Posterior vena cava (tissue), 2 donors: ENCODE results near the gene NOL9. TPM values are rescaled to one million over a fixed set of nuclear protein-coding genes. Genes with fewer than 3 reads are reported as not detected.

Experiments
- DNase-seq: peaks from one replicate; pipeline ENCODE4 v3.0.0-alpha.2; 2020; ENCODE audit warnings: low spot score
- intact Hi-C, 2 donors: fragments of 100-400 bp; cut with DNase I; formaldehyde crosslinking; loops; one replicate each; pipeline versions ENCODE4 v1.14.1 to v1.14.2; 2022 to 2023
- total RNA-seq, 2 donors: library from RNA; stranded (reverse); fragmentation: NEBNext Ultra II Directional; extraction: Animal tissue kit (Norgen Biotek cat#: 25700); gene quantifications; one replicate each; pipeline ENCODE4 v1.2.1, GENCODE V29; 2021
- donor health status: DM: yes; HTN: yes; CAD: no.
- donor health status: DM: yes; HTN: yes; CAD: no.

Gene NOL9
- total RNA-seq, 2 donors from 2014 or later, result 21.2 to 23.9 TPM

- intact Hi-C loops, result no loop called here
- DNase-seq, result peak; percentile 81
Measured at GRCh38 chr1:6509220-6509918, 44.9 kb downstream of the NOL9 start.

GRCh38 chr1:6508816-6509189 lies 45.5 kb downstream of the NOL9 start:
- intact Hi-C loops, result no loop called here
- peak; percentile 59 for DNase-seq

- DNase-seq, result peak; percentile 53
- intact Hi-C loops, result no loop called here
Measured at GRCh38 chr1:6508154-6508815, 46.0 kb downstream of the NOL9 start.

- intact Hi-C loops, result no loop called here
- DNase-seq, result no peak
Measured at GRCh38 chr1:6507461-6507911, 46.8 kb downstream of the NOL9 start.

DNA sequence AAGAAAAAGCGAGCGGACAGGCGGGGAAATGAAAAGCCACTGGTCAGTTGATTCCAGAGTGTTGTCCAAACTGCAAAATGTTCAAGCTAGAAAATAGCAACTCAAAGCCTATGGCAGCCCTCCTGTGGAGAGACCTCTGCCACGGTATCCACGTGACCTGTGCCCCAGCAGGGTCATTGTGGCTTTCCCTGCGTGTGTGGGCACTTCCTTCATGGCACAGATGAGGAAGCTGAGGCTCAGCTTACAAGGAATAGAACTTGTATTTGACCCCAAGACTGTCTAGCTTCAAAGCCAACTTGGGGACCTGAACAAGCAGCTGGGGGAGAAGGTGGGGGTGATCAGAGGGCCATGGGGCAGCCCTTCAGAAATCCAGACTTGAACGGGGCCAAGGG lies 47.3 kb downstream of the NOL9 start:
- intact Hi-C loops, result no loop called here
- DNase-seq, result no peak

- no peak for DNase-seq
- intact Hi-C loops, result no loop called here
Measured at GRCh38 chr1:6506210-6507036, 47.9 kb downstream of the NOL9 start.

- DNase-seq, result no peak
- intact Hi-C loops, result no loop called here
Measured at GRCh38 chr1:6505367-6506209, 48.7 kb downstream of the NOL9 start.

DNA sequence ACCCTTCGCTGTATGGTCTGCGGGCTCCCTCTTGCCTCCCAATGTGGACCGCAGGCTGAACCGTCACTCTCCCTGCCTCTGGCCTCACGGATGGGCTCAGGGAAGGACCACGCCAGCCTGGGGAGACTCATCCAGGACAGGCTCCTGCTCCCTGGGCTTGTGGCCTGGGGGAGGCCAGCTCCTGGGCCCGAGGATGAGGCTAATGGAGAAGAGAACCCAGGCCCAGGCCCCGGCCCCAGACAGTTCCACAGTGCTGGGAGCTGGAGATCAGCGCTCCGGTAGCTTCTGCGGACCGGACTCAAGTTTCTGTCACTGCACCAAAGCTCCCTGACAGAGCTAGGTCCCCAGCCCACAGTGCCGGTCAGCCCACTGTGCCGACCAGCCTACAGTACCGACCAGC lies 49.4 kb downstream of the NOL9 start:
- intact Hi-C loops, result no loop called here
- DNase-seq, result no peak

GRCh38 chr1:6503884-6504602 lies 50.3 kb downstream of the NOL9 start:
- DNase-seq, result peak; percentile 78
- intact Hi-C loops, result no loop called here

GRCh38 chr1:6502000-6502891 lies 52.1 kb downstream of the NOL9 start:
- intact Hi-C loops, result no loop called here
- DNase-seq, result peak; percentile 91

DNA sequence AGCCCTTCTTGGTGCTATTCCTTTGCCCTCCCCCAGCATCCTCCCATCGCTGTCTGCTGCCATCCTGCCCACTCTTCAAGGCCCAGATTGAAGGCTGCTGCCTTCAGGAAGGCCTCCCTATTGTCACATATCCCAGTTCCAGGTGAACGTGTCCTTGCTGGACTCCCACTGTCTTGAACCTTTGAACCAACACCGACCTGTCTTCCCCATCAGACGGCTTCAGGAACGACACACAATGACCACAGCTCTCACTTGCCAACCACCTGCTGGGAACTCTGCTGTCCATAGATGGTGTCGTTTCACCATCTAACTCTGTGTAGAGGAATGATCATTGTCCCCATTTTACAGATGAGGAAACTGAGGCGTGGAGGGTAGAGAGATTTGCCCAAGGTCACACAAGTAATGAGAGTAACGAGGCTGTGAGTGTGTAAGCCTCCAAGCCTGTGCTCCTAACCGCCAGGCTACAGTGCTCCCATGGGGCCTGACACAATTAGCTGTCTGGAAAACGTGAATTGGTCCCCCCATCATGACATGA lies 53.0 kb downstream of the NOL9 start:
- no peak for DNase-seq
- intact Hi-C loops, result no loop called here

DNA sequence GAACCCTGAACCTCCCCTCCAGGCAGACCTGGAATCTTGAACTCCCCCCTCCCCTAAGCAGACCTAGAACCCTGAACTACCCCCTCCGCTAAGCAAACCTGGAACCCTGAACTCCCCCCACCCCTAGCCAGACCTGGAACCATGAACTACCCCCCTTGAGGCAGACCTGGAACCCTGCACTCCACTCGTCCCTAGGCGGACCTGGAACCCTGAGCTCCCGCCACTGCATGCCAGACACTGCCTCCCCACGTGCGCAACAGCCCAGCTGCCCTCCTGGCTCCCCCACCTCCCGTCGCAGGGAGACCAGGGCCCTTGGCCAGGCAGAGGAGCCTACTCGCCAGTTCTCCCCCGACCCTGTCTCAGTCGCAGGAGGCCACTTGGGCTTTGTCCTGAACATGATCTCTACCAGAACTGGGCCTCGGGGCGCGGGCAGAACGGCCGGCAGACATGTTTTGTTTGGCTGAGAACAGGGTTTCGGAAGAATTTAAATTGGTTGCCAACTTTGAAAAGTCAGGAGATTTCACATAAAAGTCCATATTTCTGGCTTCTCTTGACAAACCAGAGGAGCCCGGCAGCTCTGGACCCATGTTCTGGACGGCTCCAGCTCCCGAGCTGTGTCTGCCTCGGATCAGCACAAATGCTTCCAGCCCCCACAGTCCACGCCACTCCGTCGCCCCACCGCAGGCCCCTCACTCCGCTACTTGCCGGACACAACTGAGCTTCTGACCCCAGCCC lies 53.6 kb downstream of the NOL9 start:
- intact Hi-C loops, result no loop called here
- peak; percentile 86 for DNase-seq

DNA sequence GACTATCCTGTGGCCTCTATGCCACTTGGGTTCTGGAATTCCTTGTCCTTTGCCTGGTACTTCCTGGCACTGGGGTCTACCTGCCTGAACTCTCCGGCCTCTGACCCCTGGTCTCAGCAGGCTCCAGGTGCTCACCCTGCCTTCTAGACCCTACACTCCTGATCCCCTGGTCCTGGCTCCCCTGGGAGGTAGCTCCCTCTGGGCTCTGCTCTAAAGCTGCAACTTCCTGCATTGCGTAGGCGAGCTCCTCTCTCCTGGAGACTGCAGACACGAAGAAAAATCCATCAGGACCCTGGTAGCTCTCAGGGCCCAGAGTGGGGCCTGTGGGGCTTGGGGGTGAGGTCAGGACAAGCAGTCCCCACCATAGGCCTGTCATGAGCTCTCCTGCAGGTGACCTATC lies 55.0 kb downstream of the NOL9 start:
- intact Hi-C loops, result no loop called here
- DNase-seq, result no peak

DNA sequence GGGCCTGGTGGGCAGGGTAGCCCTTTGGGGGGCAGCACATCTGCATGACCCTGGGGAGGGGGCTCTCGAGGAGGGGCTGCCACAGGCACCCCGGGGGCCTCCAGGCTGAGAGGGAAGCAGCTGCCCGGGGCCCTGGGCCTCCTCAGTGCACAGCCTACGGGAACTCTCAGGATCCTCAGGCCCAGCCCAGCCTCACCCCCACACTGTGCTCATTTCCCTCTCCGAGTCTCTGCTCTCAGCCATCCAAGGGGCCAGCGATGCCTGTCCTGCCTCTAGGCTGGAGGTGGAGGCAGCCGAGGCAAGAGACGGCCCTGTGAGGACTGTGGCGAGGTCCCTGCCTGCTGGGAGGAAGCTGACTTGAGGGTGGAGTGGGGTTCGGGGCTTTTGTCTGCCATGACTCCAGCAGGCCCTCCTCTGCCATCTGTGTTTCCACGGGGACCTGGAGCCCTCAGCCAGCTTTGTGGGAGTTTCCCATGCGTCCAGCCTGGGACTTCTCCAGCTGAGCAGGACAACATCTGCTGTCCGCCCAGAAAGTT lies 55.7 kb downstream of the NOL9 start:
- intact Hi-C loops, result no loop called here
- no peak for DNase-seq

DNA sequence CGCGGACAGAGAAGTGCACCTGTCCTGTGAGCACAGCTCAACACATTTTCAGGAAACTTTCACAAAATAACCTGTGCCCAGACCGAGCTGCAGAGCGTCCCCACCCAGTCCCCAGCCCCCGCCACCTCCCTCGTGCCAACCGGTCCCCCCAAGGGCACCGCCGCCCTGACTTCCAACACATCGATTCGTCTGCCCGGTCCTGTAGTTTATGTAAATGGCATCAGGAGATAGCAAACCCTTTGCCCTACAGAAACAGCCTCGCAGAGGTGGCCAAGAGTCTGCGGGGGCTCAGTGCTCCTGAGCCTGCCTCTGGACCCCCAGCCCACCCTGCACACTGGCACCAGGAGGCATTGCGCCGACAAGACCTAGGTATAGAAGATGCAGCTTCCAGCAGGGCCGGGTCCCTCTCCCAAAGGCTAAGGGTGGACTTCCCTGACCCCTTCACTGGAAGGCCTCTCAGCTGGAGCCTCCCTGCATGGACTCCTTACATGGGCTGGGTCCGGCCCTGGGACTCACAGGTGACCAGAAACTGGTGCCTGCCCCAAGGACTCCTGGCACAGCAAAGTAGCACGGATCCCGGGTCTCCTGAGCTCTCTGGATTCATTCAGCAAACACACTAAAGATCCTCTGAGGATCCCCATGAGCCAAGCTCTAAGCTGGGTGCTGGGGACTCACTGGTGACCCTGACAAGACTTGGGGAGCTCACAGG lies 56.3 kb downstream of the NOL9 start:
- intact Hi-C loops, result no loop called here
- no peak for DNase-seq

GRCh38 chr1:6497215-6497866 lies 57.0 kb downstream of the NOL9 start:
- intact Hi-C loops, result no loop called here
- no peak for DNase-seq
